Neural crest cell (in vitro differentiated cells): ENCODE results near the gene SUSD1. TPM values are rescaled to one million over a fixed set of nuclear protein-coding genes. Genes with fewer than 3 reads are reported as not detected.
A peak's percentile ranks its signal among the peaks of the same experiment; 100 is the strongest.

ENCODE experiments used
- DNase-seq: peaks from one replicate; pipeline ENCODE4 v3.0.0; 2021; ENCODE audit warnings: low read depth, mixed read lengths, low spot score
- H3K27ac Mint-ChIP-seq: one replicate; pipeline ENCODE4 v1.8.0; 2021; ENCODE audit warnings: mild to moderate bottlenecking, mixed read lengths; ENCODE audit not compliant: unreplicated experiment
- H3K27me3 Mint-ChIP-seq: 2 replicates; pipeline ENCODE4 v1.8.0; 2021; ENCODE audit warnings: low read depth, mild to moderate bottlenecking, mixed read lengths
- H3K36me3 Mint-ChIP-seq: 2 replicates; pipeline ENCODE4 v1.8.0; 2021; ENCODE audit warnings: low read depth, mild to moderate bottlenecking, mixed read lengths
- H3K4me1 Mint-ChIP-seq: 2 replicates; pipeline ENCODE4 v1.8.0; 2021; ENCODE audit warnings: mixed read lengths
- H3K4me3 Mint-ChIP-seq: one replicate; pipeline ENCODE4 v1.8.0; 2021; ENCODE audit warnings: mild to moderate bottlenecking, mixed read lengths
- H3K9me3 Mint-ChIP-seq: 2 replicates; pipeline ENCODE4 v1.8.0; 2021; ENCODE audit warnings: mixed read lengths
- total RNA-seq: library from RNA; stranded (reverse); gene quantifications from 2 replicates; pipeline ENCODE4 v1.2.1, GENCODE V29; 2021
- TF ChIP-seq, protein P1 (sequence below): fragments of 200-600 bp; sonication (generic); conservative IDR thresholded peaks from 2 replicates; pipeline ENCODE4 v1.5.0; 2021; ENCODE audit warnings: antibody characterized with exemption, mild to moderate bottlenecking

Gene SUSD1
- total RNA-seq, 1 donor from 2014 or later = 22.6 TPM

DNA sequence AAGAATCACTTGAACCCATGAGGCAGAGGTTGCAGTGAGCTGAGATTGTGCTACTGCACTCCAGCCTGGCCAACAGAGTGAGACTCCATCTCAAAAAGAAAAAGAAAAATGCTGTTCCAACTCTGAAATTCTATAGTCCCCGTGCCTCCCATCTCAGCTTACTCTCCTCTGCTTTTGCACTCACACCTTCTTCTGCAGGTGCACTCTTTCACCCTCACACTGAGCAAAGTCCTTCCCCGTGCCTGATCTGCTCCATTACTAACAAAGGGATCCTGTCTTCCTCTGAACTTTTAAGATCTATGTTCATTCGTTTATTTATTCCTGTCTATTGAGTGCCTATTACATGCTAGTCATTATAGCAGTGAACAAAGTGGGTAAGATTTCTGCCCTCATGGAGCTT lies 47.8 kb downstream of the SUSD1 start:
- DNase-seq = no peak
- Mint-ChIP-seq H3K4me3 (no peak overlapping the region), H3K27ac (no peak overlapping the region), H3K4me1 (no peaks in the 10 kb centered on the region), H3K36me3 (peaks cover 12% of the 10 kb centered on the region), H3K27me3 (no peaks in the 10 kb centered on the region), H3K9me3 (no peaks in the 10 kb centered on the region)
- TF ChIP-seq, protein P1, sequence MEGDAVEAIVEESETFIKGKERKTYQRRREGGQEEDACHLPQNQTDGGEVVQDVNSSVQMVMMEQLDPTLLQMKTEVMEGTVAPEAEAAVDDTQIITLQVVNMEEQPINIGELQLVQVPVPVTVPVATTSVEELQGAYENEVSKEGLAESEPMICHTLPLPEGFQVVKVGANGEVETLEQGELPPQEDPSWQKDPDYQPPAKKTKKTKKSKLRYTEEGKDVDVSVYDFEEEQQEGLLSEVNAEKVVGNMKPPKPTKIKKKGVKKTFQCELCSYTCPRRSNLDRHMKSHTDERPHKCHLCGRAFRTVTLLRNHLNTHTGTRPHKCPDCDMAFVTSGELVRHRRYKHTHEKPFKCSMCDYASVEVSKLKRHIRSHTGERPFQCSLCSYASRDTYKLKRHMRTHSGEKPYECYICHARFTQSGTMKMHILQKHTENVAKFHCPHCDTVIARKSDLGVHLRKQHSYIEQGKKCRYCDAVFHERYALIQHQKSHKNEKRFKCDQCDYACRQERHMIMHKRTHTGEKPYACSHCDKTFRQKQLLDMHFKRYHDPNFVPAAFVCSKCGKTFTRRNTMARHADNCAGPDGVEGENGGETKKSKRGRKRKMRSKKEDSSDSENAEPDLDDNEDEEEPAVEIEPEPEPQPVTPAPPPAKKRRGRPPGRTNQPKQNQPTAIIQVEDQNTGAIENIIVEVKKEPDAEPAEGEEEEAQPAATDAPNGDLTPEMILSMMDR = no peak

DNA sequence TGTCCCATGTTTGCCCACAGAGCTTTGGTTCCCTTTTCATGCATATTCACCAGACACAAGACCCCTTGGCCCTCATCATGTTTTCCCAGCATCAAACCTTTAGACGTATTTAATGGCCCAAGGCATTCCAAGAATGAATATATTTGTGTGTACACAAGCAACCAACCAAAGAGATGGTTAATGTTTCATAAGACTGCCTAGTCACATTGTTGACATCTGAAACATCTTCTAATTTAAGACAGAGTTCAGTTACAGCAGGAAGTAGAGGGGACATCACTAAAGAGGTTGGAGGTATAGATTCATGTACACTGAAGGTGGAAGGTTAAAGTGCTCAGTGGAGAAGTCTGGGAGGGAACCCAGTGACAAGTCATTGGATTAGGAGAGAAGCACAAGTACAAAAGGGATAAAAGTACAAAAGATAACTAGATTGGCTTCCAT lies 49.1 kb downstream of the SUSD1 start:
- Mint-ChIP-seq H3K27ac (no peak overlapping the region), H3K4me3 (no peak overlapping the region), H3K27me3 (no peaks in the 10 kb centered on the region), H3K36me3 (peaks cover 18% of the 10 kb centered on the region), H3K9me3 (no peaks in the 10 kb centered on the region), H3K4me1 (peaks cover 4% of the 10 kb centered on the region)
- TF ChIP-seq, protein P1 = no peak
- DNase-seq = no peak

DNA sequence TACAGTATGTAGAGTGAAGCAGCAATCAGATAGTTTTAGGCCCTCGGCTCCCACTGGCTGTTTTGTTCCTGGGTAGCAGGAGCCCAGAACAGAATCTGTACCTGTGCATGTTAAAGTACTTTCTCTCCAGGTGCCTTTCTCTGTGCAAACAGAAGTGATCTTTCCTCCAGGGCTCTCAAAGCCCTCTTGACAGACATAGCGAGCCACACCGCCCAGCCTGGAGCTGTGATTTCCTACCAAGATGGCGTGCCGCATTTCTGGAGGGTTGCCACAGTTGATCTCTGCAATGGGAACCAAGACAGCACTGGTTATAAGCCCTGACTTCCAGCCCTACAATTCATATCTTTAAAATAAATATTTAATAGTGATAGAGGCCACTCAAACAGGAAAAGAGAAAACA lies 50.9 kb downstream of the SUSD1 start:
- Mint-ChIP-seq H3K4me1 (peaks cover 21% of the 10 kb centered on the region), H3K4me3 (no peak overlapping the region), H3K36me3 (peaks cover 16% of the 10 kb centered on the region), H3K27me3 (no peaks in the 10 kb centered on the region), H3K27ac (no peak overlapping the region), H3K9me3 (no peaks in the 10 kb centered on the region)
- TF ChIP-seq, protein P1 = no peak
- DNase-seq = no peak

DNA sequence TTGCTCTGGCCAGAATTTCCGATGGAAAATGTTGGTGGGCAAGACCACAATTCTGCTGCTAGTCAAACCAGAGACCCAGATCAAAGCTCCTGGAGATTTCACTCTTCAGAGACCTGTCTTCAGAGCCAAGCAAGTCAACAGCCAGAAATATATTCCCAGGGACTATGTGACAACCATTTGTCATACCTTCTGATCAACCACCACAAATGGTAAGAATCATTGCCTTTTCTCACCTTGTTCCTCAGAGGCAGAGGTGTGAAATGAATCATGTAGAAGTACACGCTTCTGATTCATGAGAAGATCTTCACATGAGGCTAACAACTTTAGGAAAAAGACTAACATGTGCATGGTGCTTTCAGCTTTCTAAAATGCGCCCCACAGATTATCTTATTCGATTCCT lies 53.5 kb downstream of the SUSD1 start:
- DNase-seq = no peak
- no peaks in the 10 kb centered on the region for H3K9me3 Mint-ChIP-seq
- peaks cover 22% of the 10 kb centered on the region for H3K4me1 Mint-ChIP-seq

DNA sequence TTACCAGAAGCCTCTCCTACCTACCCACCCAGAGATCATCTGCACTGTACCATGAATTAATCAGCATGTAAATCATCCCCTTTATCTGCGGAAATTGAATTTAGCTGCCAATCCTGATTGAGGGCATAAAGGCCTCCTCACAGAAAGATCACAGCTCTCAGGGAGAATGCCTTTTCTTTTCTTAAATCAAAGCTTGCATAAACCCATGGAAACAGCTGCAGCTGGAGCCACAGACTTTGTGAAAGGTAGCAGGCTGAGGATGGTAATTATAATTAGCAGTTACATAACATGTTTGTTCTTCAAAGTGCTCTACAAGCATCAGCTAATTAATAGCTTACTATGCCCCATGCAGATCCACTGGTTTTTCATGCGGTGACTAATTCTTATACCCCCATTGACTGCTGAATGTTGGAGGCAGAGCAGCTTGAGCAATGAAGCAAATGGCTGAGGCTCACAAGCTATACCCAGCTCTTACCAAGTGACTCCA lies 54.6 kb downstream of the SUSD1 start:
- Mint-ChIP-seq H3K27me3 (no peaks in the 10 kb centered on the region), H3K36me3 (peaks cover 14% of the 10 kb centered on the region), H3K9me3 (no peaks in the 10 kb centered on the region), H3K27ac (peak overlapping the region; percentile 29), H3K4me1 (peaks cover 22% of the 10 kb centered on the region), H3K4me3 (no peak overlapping the region)
- TF ChIP-seq, protein P1 = no peak
- no peak for DNase-seq

More for the DNA sequence above, 53.5 kb downstream of the SUSD1 start:
- H3K27ac Mint-ChIP-seq = no peak overlapping the region
- H3K4me3 Mint-ChIP-seq = no peak overlapping the region
- peaks cover 16% of the 10 kb centered on the region for H3K36me3 Mint-ChIP-seq
- no peaks in the 10 kb centered on the region for H3K27me3 Mint-ChIP-seq
- TF ChIP-seq, protein P1 = no peak

DNA sequence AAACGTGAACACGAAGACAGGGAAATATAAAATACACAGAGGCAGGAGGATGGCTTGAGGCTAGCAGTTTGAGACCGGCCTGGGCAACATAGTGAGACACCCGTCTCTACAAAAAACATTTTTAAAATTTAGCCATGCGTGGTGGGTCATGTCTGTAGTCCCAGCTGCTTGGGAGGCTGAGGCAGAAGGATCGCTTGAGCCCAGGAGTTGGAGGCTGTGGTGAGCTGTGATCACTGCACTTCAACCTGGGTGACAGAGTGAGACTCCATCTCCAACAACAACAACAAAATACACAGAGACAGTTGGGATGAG lies 55.1 kb downstream of the SUSD1 start:
- H3K4me3 Mint-ChIP-seq = no peak overlapping the region
- no peak overlapping the region for H3K27ac Mint-ChIP-seq
- no peaks in the 10 kb centered on the region for H3K27me3 Mint-ChIP-seq
- TF ChIP-seq, protein P1 = no peak
- H3K36me3 Mint-ChIP-seq = peaks cover 14% of the 10 kb centered on the region
- H3K9me3 Mint-ChIP-seq = no peaks in the 10 kb centered on the region
- peaks cover 22% of the 10 kb centered on the region for H3K4me1 Mint-ChIP-seq
- no peak for DNase-seq
